GM12891 (cell line): ENCODE measurements around the gene GMDS.

ENCODE experiments used
- PAX5 ChIP-seq: IDR thresholded peaks from 2 replicates; pipeline ENCODE4 v1.6.1; 2011; ENCODE audit warnings: low read length, moderate library complexity, mild to moderate bottlenecking; ENCODE audit not compliant: insufficient read depth, severe bottlenecking
- POLR2A ChIP-seq: IDR thresholded peaks from 2 replicates; pipeline ENCODE4 v1.6.1; 2011; ENCODE audit warnings: low read depth, low read length, control low read depth
- POLR2AphosphoS5 ChIP-seq: IDR thresholded peaks from 2 replicates; pipeline ENCODE4 v1.6.1; 2011; ENCODE audit warnings: low read depth, low read length, control low read depth
- TAF1 ChIP-seq: IDR thresholded peaks from 2 replicates; pipeline ENCODE4 v1.6.1; 2011; ENCODE audit warnings: low read depth, low read length, control low read depth

GRCh38 chr6:1667805-1668175 is 577.6 kb downstream of the GMDS start:
- TF ChIP-seq POLR2AphosphoS5 (no peak), POLR2A (no peak), PAX5 (no peak), TAF1 (no peak)
